Stimulated activated memory B cell treated with anti-CD40 and anti-IgM and Interleukin-4, amounts not matched to agents 10 μg/mL and 1 μg/mL and 100 μg/mL, for 72 hours (primary cell): ENCODE data around the gene RCOR1.

Source experiments
- ATAC-seq: fragments of 150-1000 bp; cut with Tn5 transposase; 2 replicates; pipeline ENCODE4 v1.10.0; 2021
- H3K27ac Mint-ChIP-seq: one replicate; pipeline ENCODE4 v1.8.0; 2022; ENCODE audit warnings: mild to moderate bottlenecking, mixed read lengths
- H3K27me3 Mint-ChIP-seq: one replicate; pipeline ENCODE4 v1.8.0; 2022; ENCODE audit warnings: mixed read lengths
- H3K36me3 Mint-ChIP-seq: one replicate; pipeline ENCODE4 v1.8.0; 2022; ENCODE audit warnings: mixed read lengths
- H3K4me1 Mint-ChIP-seq: one replicate; pipeline ENCODE4 v1.8.0; 2022; ENCODE audit warnings: mixed read lengths
- H3K4me3 Mint-ChIP-seq: one replicate; pipeline ENCODE4 v1.8.0; 2022; ENCODE audit warnings: mild to moderate bottlenecking, moderate library complexity, mixed read lengths
- H3K9me3 Mint-ChIP-seq: one replicate; pipeline ENCODE4 v1.8.0; 2022; ENCODE audit warnings: mixed read lengths

The RCOR1 gene

DNA sequence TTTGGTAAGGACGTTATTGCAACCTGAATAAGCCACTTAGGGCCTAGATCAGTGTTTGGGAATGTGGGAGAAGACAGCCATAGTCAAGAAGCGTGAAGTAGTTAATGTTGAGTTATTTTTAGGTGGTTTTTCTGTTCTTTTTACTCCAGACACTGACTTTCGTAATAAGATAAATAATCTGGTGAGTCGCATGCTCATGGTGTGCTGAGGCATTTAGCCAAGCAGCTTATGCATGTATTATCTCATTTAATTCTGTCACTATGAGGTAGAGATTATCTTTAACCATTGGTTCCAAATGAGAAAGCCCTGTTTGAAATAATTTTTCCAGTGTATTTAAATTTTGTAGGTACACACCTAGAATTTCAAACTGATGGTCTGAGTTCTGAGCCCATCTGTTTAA, 67.3 kb downstream of the RCOR1 start:
- H3K27me3 Mint-ChIP-seq = no peaks in the 10 kb centered on the region
- ATAC-seq = no peak
- H3K9me3 Mint-ChIP-seq = no peaks in the 10 kb centered on the region
- H3K27ac Mint-ChIP-seq = no peak overlapping the region
- H3K4me3 Mint-ChIP-seq = no peak overlapping the region
- H3K36me3 Mint-ChIP-seq = no peaks in the 10 kb centered on the region
- peaks cover 35% of the 10 kb centered on the region for H3K4me1 Mint-ChIP-seq

GRCh38 chr14:102661614-102662013, 69.2 kb downstream of the RCOR1 start:
- H3K36me3 Mint-ChIP-seq = no peaks in the 10 kb centered on the region
- ATAC-seq = no peak

DNA sequence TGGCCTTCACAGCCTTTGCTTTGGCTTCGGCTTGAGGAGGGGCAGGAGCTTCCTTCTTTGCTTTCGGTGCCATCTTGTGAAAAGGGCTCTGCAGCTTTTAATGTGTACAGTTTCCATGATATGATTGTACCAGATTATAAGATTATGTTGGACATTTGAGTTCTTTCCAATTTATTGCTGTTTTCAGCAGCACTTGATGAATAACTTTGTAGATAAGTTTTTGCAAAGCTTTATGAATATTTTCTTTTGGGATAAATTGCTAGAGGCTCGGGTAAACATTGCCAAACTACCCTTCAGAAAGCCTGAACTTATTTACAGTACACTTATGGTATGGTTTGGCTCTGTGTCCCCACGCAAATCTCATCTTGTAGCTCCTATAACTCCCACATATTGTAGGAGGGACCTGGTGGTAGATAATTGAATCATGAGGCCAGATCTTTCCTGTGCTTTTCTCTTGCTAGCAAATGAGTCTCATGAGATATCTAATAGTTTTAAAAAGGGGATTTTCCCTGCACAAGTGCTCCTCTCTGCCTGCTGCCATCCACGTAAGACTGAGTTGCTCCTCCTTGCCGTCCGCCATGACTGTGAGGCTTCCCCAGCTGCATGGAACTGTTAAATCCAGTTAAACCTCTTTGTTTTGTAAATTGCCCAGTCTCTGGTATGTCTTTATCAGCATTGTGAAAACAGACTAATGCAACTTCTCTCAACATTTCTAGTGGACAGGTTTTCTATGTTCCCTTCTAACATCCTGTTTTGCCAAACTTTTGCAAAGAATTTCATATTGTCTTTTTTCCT, 70.4 kb downstream of the RCOR1 start:
- H3K4me1 Mint-ChIP-seq = peaks cover 48% of the 10 kb centered on the region
- no peak overlapping the region for H3K27ac Mint-ChIP-seq
- ATAC-seq = no peak
- H3K36me3 Mint-ChIP-seq = no peaks in the 10 kb centered on the region
- no peak overlapping the region for H3K4me3 Mint-ChIP-seq
- no peaks in the 10 kb centered on the region for H3K9me3 Mint-ChIP-seq
- H3K27me3 Mint-ChIP-seq = no peaks in the 10 kb centered on the region

More at GRCh38 chr14:102661614-102662013, 69.2 kb downstream of the RCOR1 start:
- Mint-ChIP-seq H3K27me3 (no peaks in the 10 kb centered on the region), H3K9me3 (no peaks in the 10 kb centered on the region), H3K4me1 (peaks cover 41% of the 10 kb centered on the region), H3K4me3 (no peak overlapping the region), H3K27ac (no peak overlapping the region)

GRCh38 chr14:102663440-102663839, 71.0 kb downstream of the RCOR1 start:
- Mint-ChIP-seq H3K36me3 (no peaks in the 10 kb centered on the region), H3K4me1 (peaks cover 52% of the 10 kb centered on the region), H3K27me3 (no peaks in the 10 kb centered on the region), H3K4me3 (no peak overlapping the region), H3K27ac (no peak overlapping the region), H3K9me3 (no peaks in the 10 kb centered on the region)
- ATAC-seq = no peak

DNA sequence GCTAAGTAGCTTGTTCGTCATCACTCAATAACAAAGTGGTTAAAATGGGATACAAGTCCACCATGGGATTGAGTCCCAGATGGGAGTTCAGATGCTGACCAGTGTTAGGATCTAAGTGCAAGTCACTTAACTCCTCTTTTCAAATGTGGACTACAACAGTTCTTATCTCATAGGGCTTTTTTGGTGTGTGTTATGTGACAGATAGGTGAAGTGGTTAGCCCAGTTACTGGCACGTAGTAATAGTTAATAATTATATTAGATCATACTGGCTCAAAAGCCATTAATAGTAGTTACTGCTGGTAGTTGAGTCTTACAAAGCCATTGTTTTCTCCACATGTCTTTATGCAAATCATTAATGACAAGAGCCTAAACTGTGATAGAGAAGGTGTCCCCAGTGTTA, 73.2 kb downstream of the RCOR1 start:
- Mint-ChIP-seq H3K27ac (no peak overlapping the region), H3K4me1 (peaks cover 54% of the 10 kb centered on the region)

DNA sequence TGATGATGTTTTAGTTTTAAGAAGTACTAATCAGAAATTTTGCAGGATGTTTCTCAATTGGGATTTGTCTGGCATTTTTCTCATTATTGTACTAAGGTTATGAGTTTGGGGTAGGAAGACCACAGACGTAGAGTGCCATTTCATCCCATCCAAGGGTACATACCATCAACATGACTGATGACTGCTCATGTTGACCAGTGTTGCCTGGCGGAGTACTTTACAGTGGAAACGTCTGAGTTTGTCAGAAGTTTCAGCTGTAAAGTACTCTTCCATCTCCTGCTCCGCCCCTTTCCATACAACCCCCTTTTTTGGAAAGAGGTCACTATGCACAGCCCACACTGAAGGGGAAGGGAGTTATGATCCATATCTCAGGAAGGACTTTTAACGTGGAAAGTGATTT, 74.2 kb downstream of the RCOR1 start:
- Mint-ChIP-seq H3K36me3 (no peaks in the 10 kb centered on the region), H3K4me3 (no peak overlapping the region), H3K27ac (no peak overlapping the region), H3K27me3 (no peaks in the 10 kb centered on the region), H3K9me3 (no peaks in the 10 kb centered on the region), H3K4me1 (peaks cover 53% of the 10 kb centered on the region)
- no peak for ATAC-seq

More for the DNA sequence above, 73.2 kb downstream of the RCOR1 start:
- no peak overlapping the region for H3K4me3 Mint-ChIP-seq
- H3K9me3 Mint-ChIP-seq = no peaks in the 10 kb centered on the region
- no peaks in the 10 kb centered on the region for H3K27me3 Mint-ChIP-seq
- ATAC-seq = no peak
- no peaks in the 10 kb centered on the region for H3K36me3 Mint-ChIP-seq

DNA sequence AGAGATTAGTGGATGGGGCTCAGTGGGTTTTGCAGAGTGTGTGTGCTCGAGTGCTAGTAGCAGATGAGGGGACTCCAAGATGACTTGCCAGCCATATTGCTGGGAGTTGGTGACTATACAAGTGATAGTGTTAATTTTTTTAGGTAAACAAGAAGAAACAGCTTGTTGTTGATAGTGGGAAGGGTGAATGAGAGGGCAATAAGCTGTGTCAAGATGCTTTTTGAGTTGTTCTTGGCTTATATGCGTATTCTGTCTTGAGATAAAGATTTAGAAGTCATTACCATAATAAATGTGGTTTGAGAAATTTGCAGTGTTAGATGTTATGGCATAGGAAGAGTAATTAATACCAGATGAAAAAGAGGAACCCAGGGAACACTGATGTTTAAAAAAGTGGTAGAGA, 75.3 kb downstream of the RCOR1 start:
- no peaks in the 10 kb centered on the region for H3K9me3 Mint-ChIP-seq
- no peak for ATAC-seq
- no peaks in the 10 kb centered on the region for H3K27me3 Mint-ChIP-seq
- peaks cover 5% of the 10 kb centered on the region for H3K36me3 Mint-ChIP-seq
- H3K4me1 Mint-ChIP-seq = peaks cover 47% of the 10 kb centered on the region
- no peak overlapping the region for H3K27ac Mint-ChIP-seq
- H3K4me3 Mint-ChIP-seq = no peak overlapping the region

DNA sequence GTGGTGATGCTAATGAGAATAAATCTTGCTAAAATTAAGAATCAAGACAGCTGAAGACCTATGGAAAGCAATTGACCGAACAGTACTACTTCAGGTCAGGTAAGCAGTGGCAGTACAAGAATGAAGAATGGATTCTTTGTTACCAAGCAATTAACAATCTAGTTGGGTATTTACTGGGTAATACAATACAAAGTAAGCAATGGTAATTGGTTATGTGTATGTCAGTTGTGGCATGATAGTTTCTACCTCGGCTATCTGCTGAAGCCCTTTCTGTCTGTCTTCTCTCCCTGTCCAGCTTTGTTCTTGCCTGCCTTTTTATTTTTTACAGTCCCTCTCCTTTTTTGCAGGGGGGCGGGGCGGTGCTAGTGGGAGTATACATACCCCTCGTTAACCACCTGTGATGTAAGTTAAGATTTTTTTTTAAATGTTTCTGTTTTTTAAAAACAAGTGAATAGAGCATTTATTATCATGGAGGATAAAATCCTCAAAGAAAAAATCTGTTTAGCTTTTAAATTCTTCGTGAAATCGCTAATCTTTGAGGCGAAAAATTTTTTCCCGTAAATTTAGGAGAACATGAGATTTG, 75.9 kb downstream of the RCOR1 start:
- Mint-ChIP-seq H3K27ac (no peak overlapping the region), H3K4me3 (no peak overlapping the region), H3K27me3 (no peaks in the 10 kb centered on the region), H3K4me1 (peaks cover 41% of the 10 kb centered on the region), H3K36me3 (peaks cover 6% of the 10 kb centered on the region), H3K9me3 (no peaks in the 10 kb centered on the region)
- ATAC-seq = no peak

DNA sequence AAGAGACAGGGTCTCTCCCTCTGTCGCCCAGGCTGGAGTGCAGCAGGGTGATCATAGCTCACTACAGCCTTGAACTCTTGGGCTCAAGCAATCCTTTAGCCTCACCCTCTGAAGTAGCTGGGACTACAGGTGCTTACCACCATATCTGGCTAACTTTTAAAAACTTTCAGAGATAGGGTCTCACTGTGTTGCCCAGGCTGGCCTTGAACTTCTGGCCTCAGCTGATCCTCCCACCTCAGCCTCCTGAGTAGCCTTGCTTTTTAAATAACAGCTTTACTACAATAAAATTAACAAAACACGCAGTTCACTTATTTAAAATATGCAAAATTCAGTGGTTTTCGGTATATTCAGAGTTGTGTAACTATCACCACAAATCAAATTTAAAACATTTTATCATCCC, 79.0 kb downstream of the RCOR1 start:
- Mint-ChIP-seq H3K27me3 (no peaks in the 10 kb centered on the region), H3K9me3 (no peaks in the 10 kb centered on the region), H3K4me1 (peaks cover 32% of the 10 kb centered on the region), H3K4me3 (no peak overlapping the region), H3K27ac (no peak overlapping the region), H3K36me3 (peaks cover 6% of the 10 kb centered on the region)
- no peak for ATAC-seq

GRCh38 chr14:102672410-102672960, 80.0 kb downstream of the RCOR1 start:
- H3K27ac Mint-ChIP-seq = no peak overlapping the region
- peaks cover 6% of the 10 kb centered on the region for H3K36me3 Mint-ChIP-seq
- H3K4me3 Mint-ChIP-seq = no peak overlapping the region
- peaks cover 28% of the 10 kb centered on the region for H3K4me1 Mint-ChIP-seq
- H3K27me3 Mint-ChIP-seq = no peaks in the 10 kb centered on the region
- no peaks in the 10 kb centered on the region for H3K9me3 Mint-ChIP-seq
- no peak for ATAC-seq

GRCh38 chr14:102675396-102675795, 82.9 kb downstream of the RCOR1 start:
- Mint-ChIP-seq H3K9me3 (no peaks in the 10 kb centered on the region), H3K27ac (no peak overlapping the region), H3K27me3 (no peaks in the 10 kb centered on the region), H3K4me3 (no peak overlapping the region), H3K36me3 (peaks cover 6% of the 10 kb centered on the region), H3K4me1 (peaks cover 8% of the 10 kb centered on the region)
- ATAC-seq = no peak

DNA sequence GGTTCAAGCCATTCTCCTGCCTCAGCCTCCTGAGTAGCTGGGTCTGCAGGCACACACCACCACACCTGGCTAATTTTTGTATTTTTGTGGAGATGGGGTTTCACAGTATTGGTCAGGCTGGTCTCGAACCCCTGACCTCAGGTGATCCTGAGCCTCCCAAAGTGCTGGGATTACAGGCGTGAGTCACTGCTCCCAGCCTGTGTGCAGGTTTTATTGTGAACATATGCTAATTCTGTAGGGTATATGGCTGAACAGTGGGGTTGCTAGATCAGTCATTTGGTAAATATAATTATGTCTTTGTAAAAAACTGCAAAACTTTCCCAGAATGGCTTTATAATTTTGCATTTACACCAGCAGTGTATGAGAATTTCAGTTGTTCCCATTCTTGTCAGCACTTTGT, 85.9 kb downstream of the RCOR1 start:
- H3K36me3 Mint-ChIP-seq = peaks cover 11% of the 10 kb centered on the region
- H3K4me1 Mint-ChIP-seq = no peaks in the 10 kb centered on the region
- no peak for ATAC-seq
- no peaks in the 10 kb centered on the region for H3K9me3 Mint-ChIP-seq
- H3K27ac Mint-ChIP-seq = no peak overlapping the region
- no peak overlapping the region for H3K4me3 Mint-ChIP-seq
- H3K27me3 Mint-ChIP-seq = no peaks in the 10 kb centered on the region

DNA sequence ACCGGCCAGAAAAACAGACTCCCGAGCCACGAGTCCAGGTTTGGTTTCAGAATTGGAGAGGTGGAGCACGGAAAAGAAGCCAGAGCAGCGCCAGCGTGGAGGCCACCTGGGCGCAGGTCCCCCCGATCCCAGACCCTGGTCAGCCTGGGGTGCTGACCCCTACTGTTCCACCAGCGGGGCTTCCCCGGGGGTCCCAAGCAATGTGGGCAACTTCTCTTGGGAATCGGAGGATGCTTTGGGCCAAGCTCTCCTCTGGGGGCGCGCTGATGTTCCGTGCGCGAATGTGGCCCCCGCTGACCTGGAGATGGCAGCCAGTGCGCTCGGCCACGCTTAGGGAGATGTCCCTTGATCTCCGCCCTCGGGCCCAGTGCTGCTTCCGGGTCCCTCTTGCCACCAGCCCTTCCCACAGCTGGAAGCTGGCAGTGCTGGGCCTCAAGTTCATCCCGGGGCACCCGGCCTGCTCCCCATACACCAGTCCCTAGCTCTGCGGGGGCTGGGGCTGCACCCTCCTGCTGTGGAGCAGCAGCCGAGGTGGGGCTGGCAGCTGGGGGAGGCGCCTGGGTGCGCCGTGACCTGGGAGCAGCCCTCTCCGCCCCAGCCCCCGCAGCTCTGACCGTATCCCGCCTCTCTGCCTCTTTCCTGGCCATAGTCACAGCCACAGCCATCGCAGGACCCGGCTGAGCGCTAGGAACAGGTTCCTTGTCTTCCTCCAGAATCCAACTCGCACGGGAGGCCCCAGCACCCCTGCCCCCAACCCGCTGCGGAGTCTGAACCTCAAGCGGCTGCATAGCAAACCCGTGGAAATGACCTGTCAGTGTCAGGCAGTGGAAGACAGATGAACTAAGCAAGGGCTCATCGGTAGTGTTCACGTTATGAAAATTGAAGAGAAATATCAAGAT, 91.2 kb downstream of the RCOR1 start:
- Mint-ChIP-seq H3K4me3 (no peak overlapping the region), H3K4me1 (peaks cover 25% of the 10 kb centered on the region), H3K27ac (no peak overlapping the region), H3K27me3 (no peaks in the 10 kb centered on the region), H3K36me3 (peaks cover 23% of the 10 kb centered on the region), H3K9me3 (no peaks in the 10 kb centered on the region)
- ATAC-seq = no peak

DNA sequence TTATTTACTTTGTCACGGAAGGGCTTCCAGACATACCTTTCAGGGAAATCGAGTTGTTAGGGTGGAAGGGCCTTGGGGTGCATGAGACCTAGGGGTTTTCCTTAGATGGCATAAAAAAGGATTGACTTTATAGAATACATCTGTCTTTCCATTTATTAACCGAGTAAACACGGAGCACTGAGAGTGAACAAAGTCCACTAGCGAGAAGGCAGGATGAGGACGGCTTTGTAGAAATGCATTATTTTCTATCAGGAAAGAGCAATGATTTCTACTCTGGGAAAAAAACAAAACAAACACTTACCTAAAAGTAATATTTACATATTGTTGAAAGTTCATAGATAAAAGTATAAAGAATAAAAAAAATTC, 91.8 kb downstream of the RCOR1 start:
- no peak for ATAC-seq
- no peak overlapping the region for H3K4me3 Mint-ChIP-seq
- peaks cover 23% of the 10 kb centered on the region for H3K36me3 Mint-ChIP-seq
- H3K4me1 Mint-ChIP-seq = peaks cover 30% of the 10 kb centered on the region
- H3K27me3 Mint-ChIP-seq = no peaks in the 10 kb centered on the region
- no peaks in the 10 kb centered on the region for H3K9me3 Mint-ChIP-seq
- H3K27ac Mint-ChIP-seq = no peak overlapping the region

GRCh38 chr14:102686196-102686801, 93.8 kb downstream of the RCOR1 start:
- Mint-ChIP-seq H3K27ac (peak overlapping the region; percentile 55), H3K27me3 (no peaks in the 10 kb centered on the region), H3K4me3 (no peak overlapping the region), H3K36me3 (peaks cover 23% of the 10 kb centered on the region), H3K9me3 (no peaks in the 10 kb centered on the region), H3K4me1 (peaks cover 38% of the 10 kb centered on the region)
- ATAC-seq = no peak
